GM13976 (cell line): ENCODE results near the gene DDX51.

Source experiments
- DNase-seq: peaks from one replicate; pipeline ENCODE4 v3.0.0; 2012; ENCODE audit warnings: low spot score
- CTCF ChIP-seq: IDR thresholded peaks from 2 replicates; pipeline ENCODE4 v1.5.1; 2012; ENCODE audit warnings: borderline replicate concordance, mild to moderate bottlenecking; ENCODE audit not compliant: insufficient read depth; ENCODE audit errors: extremely low read depth, missing control alignments, control extremely low read depth
- in situ Hi-C: fragments of 300-500 bp; cut with MboI; formaldehyde crosslinking; loops from one replicate; pipeline ENCODE4 v1.12.0; 2022; ENCODE audit warnings: low sequenced_read_pairs, mixed read lengths, inconsistent platforms; ENCODE audit not compliant: unreplicated experiment

DDX51 gene

GRCh38 chr12:132188916-132189325 lies 44.8 kb upstream of the DDX51 start:
- no peak for TF ChIP-seq CTCF
- in situ Hi-C loops = no loop called here
- no peak for DNase-seq

- TF ChIP-seq CTCF = no peak
- DNase-seq = no peak
- in situ Hi-C loops = no loop called here
Measured at GRCh38 chr12:132188451-132188901, 44.4 kb upstream of the DDX51 start.

GRCh38 chr12:132187646-132188450 lies 43.7 kb upstream of the DDX51 start:
- in situ Hi-C loops = no loop called here
- TF ChIP-seq CTCF = no peak
- no peak for DNase-seq

- in situ Hi-C loops = no loop called here
Measured at GRCh38 chr12:132186857-132187620, 42.9 kb upstream of the DDX51 start.

GRCh38 chr12:132186208-132186856 lies 42.2 kb upstream of the DDX51 start:
- no peak for TF ChIP-seq CTCF

More at GRCh38 chr12:132186857-132187620, 42.9 kb upstream of the DDX51 start:
- DNase-seq = no peak
- TF ChIP-seq CTCF = no peak

GRCh38 chr12:132185705-132186104 lies 41.6 kb upstream of the DDX51 start:
- TF ChIP-seq CTCF = no peak
- no peak for DNase-seq
- in situ Hi-C loops = no loop called here

More at GRCh38 chr12:132186208-132186856, 42.2 kb upstream of the DDX51 start:
- no peak for DNase-seq
- in situ Hi-C loops = no loop called here
